ENCODE results near the gene BABAM2. TPM values are rescaled to one million over a fixed set of nuclear protein-coding genes. Genes with fewer than 3 reads are reported as not detected.
A peak's percentile ranks its signal among the peaks of the same experiment; 100 is the strongest.

Gene BABAM2
- total RNA-seq, 1 experiment from 2014 or later, result 46.1 TPM

DNA sequence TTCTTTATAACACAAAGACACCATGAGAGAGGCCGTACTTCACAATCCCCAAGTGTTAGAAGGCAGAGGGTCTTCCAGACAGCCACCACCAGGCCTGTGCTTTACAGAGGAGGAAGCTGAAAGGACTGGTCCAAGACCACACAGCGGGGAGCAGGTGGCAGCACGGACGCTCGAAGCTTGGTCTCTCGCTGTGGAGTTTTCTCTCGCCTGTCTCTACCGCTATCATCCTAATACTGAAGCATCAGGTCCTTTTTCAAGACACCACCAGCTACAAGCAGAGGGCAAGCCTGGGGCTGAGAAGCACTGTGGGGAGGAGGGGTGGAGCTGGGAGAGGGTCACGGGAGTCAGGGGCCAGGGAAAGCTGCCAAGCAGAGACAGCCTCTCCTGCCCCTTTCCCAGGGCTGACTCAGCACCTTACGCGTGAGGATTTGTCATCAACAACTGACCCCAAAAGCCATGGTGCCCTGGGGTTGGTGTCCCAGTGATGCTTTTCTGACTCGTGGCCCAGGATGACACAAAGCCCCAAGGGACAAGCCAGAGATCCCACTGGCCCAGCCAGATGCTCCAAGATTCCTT, 470.3 kb downstream of the BABAM2 start:
- TF ChIP-seq, protein P1, sequence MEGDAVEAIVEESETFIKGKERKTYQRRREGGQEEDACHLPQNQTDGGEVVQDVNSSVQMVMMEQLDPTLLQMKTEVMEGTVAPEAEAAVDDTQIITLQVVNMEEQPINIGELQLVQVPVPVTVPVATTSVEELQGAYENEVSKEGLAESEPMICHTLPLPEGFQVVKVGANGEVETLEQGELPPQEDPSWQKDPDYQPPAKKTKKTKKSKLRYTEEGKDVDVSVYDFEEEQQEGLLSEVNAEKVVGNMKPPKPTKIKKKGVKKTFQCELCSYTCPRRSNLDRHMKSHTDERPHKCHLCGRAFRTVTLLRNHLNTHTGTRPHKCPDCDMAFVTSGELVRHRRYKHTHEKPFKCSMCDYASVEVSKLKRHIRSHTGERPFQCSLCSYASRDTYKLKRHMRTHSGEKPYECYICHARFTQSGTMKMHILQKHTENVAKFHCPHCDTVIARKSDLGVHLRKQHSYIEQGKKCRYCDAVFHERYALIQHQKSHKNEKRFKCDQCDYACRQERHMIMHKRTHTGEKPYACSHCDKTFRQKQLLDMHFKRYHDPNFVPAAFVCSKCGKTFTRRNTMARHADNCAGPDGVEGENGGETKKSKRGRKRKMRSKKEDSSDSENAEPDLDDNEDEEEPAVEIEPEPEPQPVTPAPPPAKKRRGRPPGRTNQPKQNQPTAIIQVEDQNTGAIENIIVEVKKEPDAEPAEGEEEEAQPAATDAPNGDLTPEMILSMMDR (conservative IDR thresholded peaks at IDR 0.05), result no peak
- TF ChIP-seq EZH2 (IDR thresholded peaks at IDR 0.05; ENCODE audit: low read depth), result no peak
- Histone ChIP-seq H3F3A (ENCODE audit: insufficient read depth, low read depth) (peaks cover 39% of the 10 kb centered on the region), H3K9me2 (ENCODE audit: insufficient read depth) (no peaks in the 10 kb centered on the region), H3K4me1 (replicated peaks; ENCODE audit: insufficient read depth) (peaks cover 51% of the 10 kb centered on the region), H4K20me1 (ENCODE audit: insufficient read depth) (no peaks in the 10 kb centered on the region), H3K4me2 (peak overlapping the region; percentile 53), H3K27ac (peak overlapping the region; percentile 72), H2AFZ (no peak overlapping the region), H3K36me3 (ENCODE audit: low read depth) (no peaks in the 10 kb centered on the region), H3K79me2 (ENCODE audit: low read depth) (no peaks in the 10 kb centered on the region), H3K27me3 (ENCODE audit: insufficient read depth, low read depth) (no peaks in the 10 kb centered on the region), H3K4me3 (no peak overlapping the region), H3K9me3 (ENCODE audit: insufficient read depth, low read depth) (no peaks in the 10 kb centered on the region)
- peak; percentile 23 to 81 for DNase-seq
- ChIA-PET CTCF (no interaction called here), POLR2A (ENCODE audit: unreplicated experiment) (no interaction called here)
- intact Hi-C loops (cut with micrococcal nuclease; ENCODE audit: unreplicated experiment), result no loop called here
- no TSS peak for BruUV-seq (replicated peaks)

DNA sequence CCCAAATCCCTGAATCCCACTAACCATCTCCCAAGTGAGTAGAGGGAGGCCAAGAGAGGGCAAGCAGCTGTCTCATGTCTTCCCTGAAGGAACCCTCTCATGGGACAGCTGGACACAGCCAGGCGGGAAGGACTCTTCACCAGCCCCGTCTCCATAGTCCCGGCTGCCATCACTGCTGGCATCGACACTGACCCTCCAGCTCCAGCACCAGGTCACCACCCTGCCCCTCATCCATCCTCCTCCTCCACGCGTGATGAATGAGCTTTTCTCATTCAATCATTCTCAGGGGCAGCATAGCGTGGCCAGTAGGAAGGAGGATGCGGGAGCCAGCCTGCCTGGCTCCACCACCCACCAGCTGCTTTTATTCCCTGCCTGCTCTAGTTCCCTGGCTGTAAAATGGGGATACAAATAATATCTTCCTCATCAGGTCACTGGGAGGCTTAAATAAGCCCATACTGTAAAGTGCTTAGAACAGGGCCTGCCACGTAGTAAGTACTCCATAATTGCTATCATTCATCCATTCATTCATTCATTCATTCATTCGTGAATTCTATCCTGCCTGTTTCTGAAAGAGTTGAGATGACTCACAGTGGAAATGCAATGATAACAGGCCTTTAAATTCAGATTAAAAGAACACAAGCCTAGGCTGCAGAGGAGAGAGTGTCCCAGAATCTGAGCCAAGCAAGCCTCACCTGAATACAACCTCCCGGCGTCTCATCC, 471.6 kb downstream of the BABAM2 start:
- ChIA-PET POLR2A (ENCODE audit: unreplicated experiment) (interaction anchor here (0.6 kb wide), 1 partner anchor 527 kb away, joined by 6 read pairs; no protein-coding TSS in a partner anchor), CTCF (no interaction called here)
- H4K20me1 ChIP-seq (ENCODE audit: insufficient read depth), result no peaks in the 10 kb centered on the region

DNA sequence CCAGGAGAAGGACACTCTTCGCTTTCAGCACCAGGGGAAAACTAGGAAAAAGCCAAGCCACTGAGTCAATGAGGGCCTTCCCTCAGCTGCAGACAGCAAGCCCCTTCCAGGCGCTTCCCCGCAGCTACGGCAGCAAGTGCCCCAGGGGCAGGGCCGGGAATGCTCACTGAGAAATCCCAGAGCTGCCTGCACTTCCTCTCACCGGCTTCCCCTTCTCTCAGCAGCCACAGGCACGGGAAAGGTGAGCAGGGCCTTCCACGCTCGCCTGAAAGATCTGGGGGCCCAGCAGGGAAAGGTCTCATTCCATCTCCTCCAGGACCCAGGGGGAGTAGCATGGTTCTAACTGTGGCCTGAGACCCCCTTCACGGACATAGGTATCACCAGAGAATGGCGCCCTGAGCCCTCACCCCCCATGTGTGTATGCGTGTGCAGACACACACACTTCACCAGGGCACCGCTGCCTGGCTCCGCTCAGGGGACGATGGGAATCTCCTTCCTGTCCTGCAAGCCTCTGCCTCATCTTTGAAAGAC, 472.5 kb downstream of the BABAM2 start:
- intact Hi-C loops (cut with micrococcal nuclease; ENCODE audit: unreplicated experiment), result no loop called here
- Histone ChIP-seq H3K4me2 (no peak overlapping the region), H3F3A (ENCODE audit: insufficient read depth, low read depth) (peaks cover 60% of the 10 kb centered on the region), H3K27ac (no peak overlapping the region), H2AFZ (no peak overlapping the region), H3K4me3 (no peak overlapping the region), H4K20me1 (ENCODE audit: insufficient read depth) (no peaks in the 10 kb centered on the region), H3K9me3 (ENCODE audit: insufficient read depth, low read depth) (no peaks in the 10 kb centered on the region), H3K79me2 (ENCODE audit: low read depth) (no peaks in the 10 kb centered on the region), H3K9me2 (ENCODE audit: insufficient read depth) (no peaks in the 10 kb centered on the region), H3K27me3 (ENCODE audit: insufficient read depth, low read depth) (no peaks in the 10 kb centered on the region), H3K4me1 (replicated peaks; ENCODE audit: insufficient read depth) (peaks cover 74% of the 10 kb centered on the region), H3K36me3 (ENCODE audit: low read depth) (no peaks in the 10 kb centered on the region)
- POLR2A ChIA-PET (ENCODE audit: unreplicated experiment), result interaction anchor here (0.6 kb wide), 1 partner anchor 528 kb away, joined by 6 read pairs; no protein-coding TSS in a partner anchor
- no peak for DNase-seq
- CTCF ChIA-PET, result no interaction called here
- BruUV-seq (replicated peaks), result no TSS peak
- TF ChIP-seq, protein P1 (conservative IDR thresholded peaks at IDR 0.05), result no peak

More for the DNA sequence above, 471.6 kb downstream of the BABAM2 start:
- no TSS peak for BruUV-seq (replicated peaks)
- DNase-seq, result no peak
- Histone ChIP-seq H3K36me3 (ENCODE audit: low read depth) (no peaks in the 10 kb centered on the region), H3F3A (ENCODE audit: insufficient read depth, low read depth) (peaks cover 52% of the 10 kb centered on the region), H3K4me2 (no peak overlapping the region), H3K9me3 (ENCODE audit: insufficient read depth, low read depth) (no peaks in the 10 kb centered on the region), H3K4me3 (no peak overlapping the region), H3K27me3 (ENCODE audit: insufficient read depth, low read depth) (no peaks in the 10 kb centered on the region), H3K9me2 (ENCODE audit: insufficient read depth) (no peaks in the 10 kb centered on the region), H3K79me2 (ENCODE audit: low read depth) (no peaks in the 10 kb centered on the region), H3K27ac (no peak overlapping the region), H2AFZ (no peak overlapping the region), H3K4me1 (replicated peaks; ENCODE audit: insufficient read depth) (peaks cover 65% of the 10 kb centered on the region)
- TF ChIP-seq EZH2 (IDR thresholded peaks at IDR 0.05; ENCODE audit: low read depth), result no peak
- TF ChIP-seq, protein P1 (conservative IDR thresholded peaks at IDR 0.05), result no peak
- intact Hi-C loops (cut with micrococcal nuclease; ENCODE audit: unreplicated experiment), result no loop called here
